ENCODE results near the gene ATXN1. TPM values are rescaled to one million over a fixed set of nuclear protein-coding genes. Genes with fewer than 3 reads are reported as not detected.

The ATXN1 gene
- polyA plus RNA-seq, 1 donor (not counting 4 experiments of a cell fraction or from before 2014, with no cell fraction given), result 9.7 TPM

DNA sequence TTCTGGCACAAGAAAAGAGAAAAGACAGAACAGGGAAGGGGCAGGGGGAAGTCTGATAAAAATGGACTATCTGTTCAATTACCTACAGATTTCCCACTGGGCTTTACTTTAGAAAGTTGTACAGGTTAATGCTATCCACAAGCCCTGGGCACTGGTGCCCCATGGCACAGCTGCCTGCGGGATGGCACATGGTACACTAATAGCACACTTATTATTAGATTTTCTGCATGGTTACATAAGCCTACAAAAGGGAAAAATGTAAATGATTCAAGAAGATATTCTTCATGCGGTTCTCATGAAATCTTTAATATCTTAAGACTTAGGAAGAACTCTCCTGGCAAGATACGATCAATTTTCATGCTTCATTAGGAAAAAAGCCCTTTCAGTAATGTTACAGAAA is 385.4 kb downstream of the ATXN1 start:
- Histone ChIP-seq H3K36me3 (ENCODE audit: control insufficient read depth in 2 of 2, extremely low read depth in 1 of 2, insufficient read depth in 2 of 2, low read length in 2 of 2) (no peaks in the 10 kb centered on the region), H3K27ac (ENCODE audit: control insufficient read depth, insufficient read depth, low read length) (no peak overlapping the region), H2AFZ (ENCODE audit: control insufficient read depth, low read length) (no peak overlapping the region), H3K9me1 (ENCODE audit: control insufficient read depth, extremely low read depth, insufficient read depth, low read length) (no peaks in the 10 kb centered on the region), H3K4me3 (ENCODE audit: control insufficient read depth in 2 of 3, extremely low read depth in 1 of 3, insufficient read depth in 2 of 3, low read depth in 1 of 3, low read length in 3 of 3) (no peak overlapping the region), H3K9ac (ENCODE audit: control insufficient read depth, extremely low read depth, insufficient read depth, low read length) (no peak overlapping the region), H3K9me3 (ENCODE audit: control insufficient read depth, low read depth, low read length) (no peaks in the 10 kb centered on the region), H4K20me1 (ENCODE audit: control insufficient read depth, extremely low read depth, insufficient read depth, low read length) (no peaks in the 10 kb centered on the region), H3K27me3 (ENCODE audit: control insufficient read depth, extremely low read depth, insufficient read depth, low read length) (no peaks in the 10 kb centered on the region), H3K79me2 (ENCODE audit: control insufficient read depth, insufficient read depth, low read length) (no peaks in the 10 kb centered on the region), H3K4me2 (ENCODE audit: control insufficient read depth, extremely low read depth, insufficient read depth, low read depth, low read length) (no peak overlapping the region), H3K4me1 (ENCODE audit: control insufficient read depth, extremely low read depth, insufficient read depth, low read length) (no peaks in the 10 kb centered on the region)
- dilution Hi-C loops (cut with MboI; ENCODE audit: extremely low pct_ligation_motif_present, low sequenced_read_pairs), result no loop called here
- FAIRE-seq (no peak), DNase-seq (ENCODE audit: low read depth, low spot score) (no peak)
- TF ChIP-seq EZH2 (IDR thresholded peaks at IDR 0.05; ENCODE audit: low read length) (no peak), CTCF (optimal IDR thresholded peaks at IDR 0.05 in 1 of 3, IDR thresholded peaks at IDR 0.05 in 1 of 3, conservative IDR thresholded peaks at IDR 0.05 in 1 of 3; ENCODE audit: extremely low read depth in 1 of 3, insufficient read depth in 2 of 3, low read length in 3 of 3) (no peak)

- Histone ChIP-seq H3K9ac (ENCODE audit: control insufficient read depth, extremely low read depth, insufficient read depth, low read length) (no peak overlapping the region), H2AFZ (ENCODE audit: control insufficient read depth, low read length) (no peak overlapping the region), H3K4me2 (ENCODE audit: control insufficient read depth, extremely low read depth, insufficient read depth, low read depth, low read length) (no peak overlapping the region), H4K20me1 (ENCODE audit: control insufficient read depth, extremely low read depth, insufficient read depth, low read length) (no peaks in the 10 kb centered on the region), H3K79me2 (ENCODE audit: control insufficient read depth, insufficient read depth, low read length) (no peaks in the 10 kb centered on the region), H3K4me3 (ENCODE audit: control insufficient read depth in 2 of 3, extremely low read depth in 1 of 3, insufficient read depth in 2 of 3, low read depth in 1 of 3, low read length in 3 of 3) (no peak overlapping the region), H3K4me1 (ENCODE audit: control insufficient read depth, extremely low read depth, insufficient read depth, low read length) (no peaks in the 10 kb centered on the region), H3K27me3 (ENCODE audit: control insufficient read depth, extremely low read depth, insufficient read depth, low read length) (no peaks in the 10 kb centered on the region), H3K9me1 (ENCODE audit: control insufficient read depth, extremely low read depth, insufficient read depth, low read length) (no peaks in the 10 kb centered on the region), H3K9me3 (ENCODE audit: control insufficient read depth, low read depth, low read length) (no peaks in the 10 kb centered on the region), H3K36me3 (ENCODE audit: control insufficient read depth in 2 of 2, extremely low read depth in 1 of 2, insufficient read depth in 2 of 2, low read length in 2 of 2) (no peaks in the 10 kb centered on the region), H3K27ac (ENCODE audit: control insufficient read depth, insufficient read depth, low read length) (no peak overlapping the region)
- TF ChIP-seq EZH2 (IDR thresholded peaks at IDR 0.05; ENCODE audit: low read length) (no peak), CTCF (optimal IDR thresholded peaks at IDR 0.05 in 1 of 3, IDR thresholded peaks at IDR 0.05 in 1 of 3, conservative IDR thresholded peaks at IDR 0.05 in 1 of 3; ENCODE audit: extremely low read depth in 1 of 3, insufficient read depth in 2 of 3, low read length in 3 of 3) (no peak)
- DNase-seq (ENCODE audit: low read depth, low spot score), result no peak
- FAIRE-seq, result no peak
- dilution Hi-C loops (cut with MboI; ENCODE audit: extremely low pct_ligation_motif_present, low sequenced_read_pairs), result no loop called here
These were observed 386.1 kb downstream of the ATXN1 start for GRCh38 chr6:16375206-16375605.

Measured in keratinocyte (primary cell).